ENCODE data around the gene APOL1.

Gene APOL1

DNA sequence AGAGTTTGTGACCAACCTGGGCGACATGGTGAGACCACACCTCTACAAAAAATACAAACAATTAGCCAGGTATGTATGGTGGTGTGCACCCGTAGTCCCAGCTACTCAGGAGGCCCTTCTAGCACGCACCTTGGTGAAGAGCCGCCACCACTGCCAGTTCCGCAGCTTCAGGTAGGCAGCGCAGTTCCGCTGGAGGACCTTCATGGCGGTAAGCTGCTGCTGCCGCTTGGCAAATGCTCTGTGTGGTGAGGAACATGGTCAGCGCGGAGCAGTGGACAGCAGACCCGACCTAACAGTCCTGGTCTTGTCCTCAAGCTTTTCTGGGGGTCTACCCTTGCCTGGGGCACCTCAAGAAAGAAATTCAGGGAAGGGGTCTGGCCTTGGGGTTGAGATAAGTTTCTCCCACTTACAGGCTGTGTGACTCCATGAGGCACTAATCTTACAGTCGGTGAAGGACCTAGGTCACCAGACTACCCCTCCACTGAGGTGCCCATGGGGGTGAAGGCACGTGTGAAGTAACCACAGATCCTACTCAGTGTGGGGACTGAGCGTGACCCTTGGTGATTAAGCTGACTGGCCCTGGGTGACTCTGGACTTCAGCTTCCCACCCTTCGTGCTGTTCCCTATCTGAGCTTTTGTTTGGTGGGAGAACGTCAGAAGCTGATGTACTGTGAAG lies 49.6 kb downstream of the APOL1 start:
- no peaks in the 10 kb centered on the region for H4K20me1 ChIP-seq (ENCODE audit: insufficient read depth, low read length)
- no peak overlapping the region for H2AFZ ChIP-seq (ENCODE audit: low read length)
- peaks cover 6% of the 10 kb centered on the region for H3K4me1 ChIP-seq (ENCODE audit: insufficient read depth, low read length, severe bottlenecking)
- H3K9ac ChIP-seq (ENCODE audit: low read length) = no peak overlapping the region
- no peak overlapping the region for H3K4me3 ChIP-seq (ENCODE audit: low read depth, low read length, poor library complexity, severe bottlenecking)
- peak overlapping the region; percentile 24 for H3K27ac ChIP-seq (ENCODE audit: low read depth, low read length, poor library complexity, severe bottlenecking)
- H3K27me3 ChIP-seq (ENCODE audit: insufficient read depth, low read length) = no peaks in the 10 kb centered on the region
- no peak for TF ChIP-seq EZH2 (IDR thresholded peaks at IDR 0.05; ENCODE audit: borderline replicate concordance, low read length)
- TF ChIP-seq, protein P1, sequence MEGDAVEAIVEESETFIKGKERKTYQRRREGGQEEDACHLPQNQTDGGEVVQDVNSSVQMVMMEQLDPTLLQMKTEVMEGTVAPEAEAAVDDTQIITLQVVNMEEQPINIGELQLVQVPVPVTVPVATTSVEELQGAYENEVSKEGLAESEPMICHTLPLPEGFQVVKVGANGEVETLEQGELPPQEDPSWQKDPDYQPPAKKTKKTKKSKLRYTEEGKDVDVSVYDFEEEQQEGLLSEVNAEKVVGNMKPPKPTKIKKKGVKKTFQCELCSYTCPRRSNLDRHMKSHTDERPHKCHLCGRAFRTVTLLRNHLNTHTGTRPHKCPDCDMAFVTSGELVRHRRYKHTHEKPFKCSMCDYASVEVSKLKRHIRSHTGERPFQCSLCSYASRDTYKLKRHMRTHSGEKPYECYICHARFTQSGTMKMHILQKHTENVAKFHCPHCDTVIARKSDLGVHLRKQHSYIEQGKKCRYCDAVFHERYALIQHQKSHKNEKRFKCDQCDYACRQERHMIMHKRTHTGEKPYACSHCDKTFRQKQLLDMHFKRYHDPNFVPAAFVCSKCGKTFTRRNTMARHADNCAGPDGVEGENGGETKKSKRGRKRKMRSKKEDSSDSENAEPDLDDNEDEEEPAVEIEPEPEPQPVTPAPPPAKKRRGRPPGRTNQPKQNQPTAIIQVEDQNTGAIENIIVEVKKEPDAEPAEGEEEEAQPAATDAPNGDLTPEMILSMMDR (IDR thresholded peaks at IDR 0.05; ENCODE audit: low read length) = no peak
- H3K36me3 ChIP-seq (ENCODE audit: insufficient read depth, low read length) = peaks cover 99% of the 10 kb centered on the region
- H3K9me2 ChIP-seq (ENCODE audit: low read depth, low read length) = no peaks in the 10 kb centered on the region
- no peaks in the 10 kb centered on the region for H3K9me3 ChIP-seq (ENCODE audit: low read length)
- no peak overlapping the region for H3K4me2 ChIP-seq (ENCODE audit: low read length)
- H3K79me2 ChIP-seq (ENCODE audit: insufficient read depth, low read length) = no peaks in the 10 kb centered on the region
- H3F3A ChIP-seq (ENCODE audit: insufficient read depth, low read length) = no peaks in the 10 kb centered on the region

DNA sequence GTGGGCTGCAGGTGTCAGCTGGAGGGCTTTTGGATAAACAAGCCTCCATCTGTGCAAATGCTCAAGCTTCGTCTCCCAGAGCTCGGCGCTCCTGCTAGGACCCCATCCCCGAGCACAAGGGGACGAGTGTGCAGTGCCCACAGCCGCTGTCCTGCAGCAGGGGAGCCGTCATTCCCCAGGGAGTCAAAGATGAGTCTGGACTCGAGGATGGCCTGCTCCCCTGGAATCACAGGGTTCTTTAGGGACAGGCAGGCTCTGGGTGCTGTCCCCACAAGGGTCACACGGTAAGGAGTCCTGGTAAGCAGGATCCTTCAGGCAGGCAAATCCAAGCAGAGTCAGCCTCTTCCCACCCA lies 50.2 kb downstream of the APOL1 start:
- H3F3A ChIP-seq (ENCODE audit: insufficient read depth, low read length) = no peaks in the 10 kb centered on the region
- no peak overlapping the region for H3K4me3 ChIP-seq (ENCODE audit: low read depth, low read length, poor library complexity, severe bottlenecking)
- peaks cover 99% of the 10 kb centered on the region for H3K36me3 ChIP-seq (ENCODE audit: insufficient read depth, low read length)

DNA sequence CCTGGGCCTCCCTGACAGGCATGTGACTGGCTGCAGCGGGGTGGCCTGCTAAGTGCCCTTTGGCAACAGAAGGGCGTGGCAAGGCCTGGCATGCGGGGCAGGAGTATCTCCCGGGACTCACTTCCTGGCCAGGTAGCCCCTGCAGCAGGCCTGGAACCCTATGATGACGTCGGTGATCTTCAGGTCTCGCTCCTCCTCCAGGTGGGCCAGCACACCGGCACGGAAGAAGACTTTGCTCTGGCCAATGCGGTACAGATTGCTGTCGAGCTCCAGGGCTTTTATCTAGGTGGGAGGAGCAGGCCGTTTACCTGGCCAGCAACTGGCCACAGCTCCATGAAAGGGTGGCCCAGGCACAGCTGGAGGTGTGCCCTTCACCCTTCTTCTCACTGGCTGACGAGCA lies 50.9 kb downstream of the APOL1 start:
- H3K9me3 ChIP-seq (ENCODE audit: low read length) = no peaks in the 10 kb centered on the region
- H3K4me3 ChIP-seq (ENCODE audit: low read depth, low read length, poor library complexity, severe bottlenecking) = no peak overlapping the region
- no peak overlapping the region for H3K4me2 ChIP-seq (ENCODE audit: low read length)
- no peak overlapping the region for H3K9ac ChIP-seq (ENCODE audit: low read length)
- no peaks in the 10 kb centered on the region for H3K9me2 ChIP-seq (ENCODE audit: low read depth, low read length)
- peaks cover 6% of the 10 kb centered on the region for H3K4me1 ChIP-seq (ENCODE audit: insufficient read depth, low read length, severe bottlenecking)
- no peaks in the 10 kb centered on the region for H4K20me1 ChIP-seq (ENCODE audit: insufficient read depth, low read length)
- no peaks in the 10 kb centered on the region for H3K79me2 ChIP-seq (ENCODE audit: insufficient read depth, low read length)
- no peak for TF ChIP-seq EZH2 (IDR thresholded peaks at IDR 0.05; ENCODE audit: borderline replicate concordance, low read length)
- TF ChIP-seq, protein P1 (IDR thresholded peaks at IDR 0.05; ENCODE audit: low read length) = no peak
- H3K27ac ChIP-seq (ENCODE audit: low read depth, low read length, poor library complexity, severe bottlenecking) = no peak overlapping the region
- peaks cover 99% of the 10 kb centered on the region for H3K36me3 ChIP-seq (ENCODE audit: insufficient read depth, low read length)
- H3F3A ChIP-seq (ENCODE audit: insufficient read depth, low read length) = no peaks in the 10 kb centered on the region
- no peak overlapping the region for H2AFZ ChIP-seq (ENCODE audit: low read length)
- no peaks in the 10 kb centered on the region for H3K27me3 ChIP-seq (ENCODE audit: insufficient read depth, low read length)

More for the DNA sequence above, 50.2 kb downstream of the APOL1 start:
- no peak overlapping the region for H3K27ac ChIP-seq (ENCODE audit: low read depth, low read length, poor library complexity, severe bottlenecking)
- no peak overlapping the region for H2AFZ ChIP-seq (ENCODE audit: low read length)
- peaks cover 6% of the 10 kb centered on the region for H3K4me1 ChIP-seq (ENCODE audit: insufficient read depth, low read length, severe bottlenecking)
- no peaks in the 10 kb centered on the region for H3K79me2 ChIP-seq (ENCODE audit: insufficient read depth, low read length)
- no peaks in the 10 kb centered on the region for H3K9me3 ChIP-seq (ENCODE audit: low read length)
- H3K9ac ChIP-seq (ENCODE audit: low read length) = no peak overlapping the region
- H3K4me2 ChIP-seq (ENCODE audit: low read length) = no peak overlapping the region
- H3K9me2 ChIP-seq (ENCODE audit: low read depth, low read length) = no peaks in the 10 kb centered on the region
- H4K20me1 ChIP-seq (ENCODE audit: insufficient read depth, low read length) = no peaks in the 10 kb centered on the region
- no peak for TF ChIP-seq EZH2 (IDR thresholded peaks at IDR 0.05; ENCODE audit: borderline replicate concordance, low read length)
- TF ChIP-seq, protein P1 (IDR thresholded peaks at IDR 0.05; ENCODE audit: low read length) = no peak
- no peaks in the 10 kb centered on the region for H3K27me3 ChIP-seq (ENCODE audit: insufficient read depth, low read length)
